Uterus (tissue), 4 donors: ENCODE measurements around the gene CPE. TPM values are rescaled to one million over a fixed set of nuclear protein-coding genes. Genes with fewer than 3 reads are reported as not detected.

Experiments used
- DNase-seq, 2 donors: peaks; one replicate each; pipeline ENCODE4 v3.0.0-alpha.2; 2019 to 2020
- H3K27ac ChIP-seq, 2 donors: fragments of 200-600 bp; sonication (generic); 1 replicate in 1 of 2; 2 replicates in 1 of 2; pipeline ENCODE4 v1.5.1; 2016 to 2018
- H3K27me3 ChIP-seq, 2 donors: fragments of 200-600 bp; sonication (generic); one replicate each; pipeline ENCODE4 v1.5.1; 2018 to 2019; ENCODE audit warnings: control low read depth in 1 of 2
- H3K36me3 ChIP-seq, 2 donors: fragments of 200-600 bp; sonication (generic); one replicate each; pipeline ENCODE4 v1.5.1; 2019; ENCODE audit warnings: control low read depth in 1 of 2
- H3K4me1 ChIP-seq, 2 donors: fragments of 200-600 bp; sonication (generic); one replicate each; pipeline ENCODE4 v1.5.1; 2018 to 2019; ENCODE audit warnings: control low read depth in 1 of 2
- H3K4me3 ChIP-seq, 2 donors: fragments of 200-600 bp; sonication (generic); 1 replicate in 1 of 2; 2 replicates in 1 of 2; pipeline ENCODE4 v1.5.1; 2018 to 2019; ENCODE audit warnings: mild to moderate bottlenecking in 1 of 2
- H3K9me3 ChIP-seq, 2 donors: fragments of 200-600 bp; sonication (generic); one replicate each; pipeline ENCODE4 v1.5.1; 2019; ENCODE audit warnings: control low read depth in 1 of 2
- POLR2A ChIP-seq, 2 donors: fragments of 450-650 bp; IDR thresholded peaks; one replicate each; pipeline ENCODE4 v1.6.1; 2016; ENCODE audit warnings: antibody characterized with exemption in 2 of 2, mild to moderate bottlenecking in 1 of 2, moderate library complexity in 1 of 2
- intact Hi-C: fragments of 100-400 bp; cut with DNase I; formaldehyde crosslinking; loops from one replicate; pipeline ENCODE4 v1.15.1; 2023; ENCODE audit warnings: low total_unique reads
- total RNA-seq, 4 donors: library from RNA; depleted of rRNA in 3 of 4; stranded (reverse); fragments of >200 nt in 3 of 4; gene quantifications; one replicate each; pipeline versions ENCODE4 v1.1.0 to v1.2.4, GENCODE V29; 2014 to 2023
- TF ChIP-seq, protein P1 (sequence below), 4 experiments: fragments of 200-600 bp in 2 of 4; fragments of 450-650 bp in 2 of 4; sonication (generic) in 2 of 4; IDR thresholded peaks; one replicate each; pipeline ENCODE4 v1.5.1; 2016 to 2019; ENCODE audit warnings: antibody characterized with exemption in 4 of 4, mild to moderate bottlenecking in 2 of 4, moderate library complexity in 1 of 4
- donor health status: DM: yes; HTN: yes; CAD: no.

Gene CPE
- total RNA-seq, 4 donors from 2014 or later = 85.0 to 395 (median 129) TPM

DNA sequence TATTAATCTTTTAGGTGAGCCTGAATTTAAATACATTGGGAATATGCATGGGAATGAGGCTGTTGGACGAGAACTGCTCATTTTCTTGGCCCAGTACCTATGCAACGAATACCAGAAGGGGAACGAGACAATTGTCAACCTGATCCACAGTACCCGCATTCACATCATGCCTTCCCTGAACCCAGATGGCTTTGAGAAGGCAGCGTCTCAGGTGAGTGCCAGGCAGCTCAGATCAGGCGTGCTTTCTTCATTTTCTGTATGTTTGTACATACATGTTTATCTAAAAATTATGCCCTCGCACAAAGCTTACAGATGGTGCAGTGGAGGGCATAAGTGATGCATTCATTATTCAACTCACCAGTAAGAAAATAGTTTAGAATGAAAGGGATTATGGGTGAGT is 85.6 kb downstream of the CPE start:
- no peak for TF ChIP-seq POLR2A (IDR thresholded peaks at IDR 0.05)
- TF ChIP-seq, protein P1, sequence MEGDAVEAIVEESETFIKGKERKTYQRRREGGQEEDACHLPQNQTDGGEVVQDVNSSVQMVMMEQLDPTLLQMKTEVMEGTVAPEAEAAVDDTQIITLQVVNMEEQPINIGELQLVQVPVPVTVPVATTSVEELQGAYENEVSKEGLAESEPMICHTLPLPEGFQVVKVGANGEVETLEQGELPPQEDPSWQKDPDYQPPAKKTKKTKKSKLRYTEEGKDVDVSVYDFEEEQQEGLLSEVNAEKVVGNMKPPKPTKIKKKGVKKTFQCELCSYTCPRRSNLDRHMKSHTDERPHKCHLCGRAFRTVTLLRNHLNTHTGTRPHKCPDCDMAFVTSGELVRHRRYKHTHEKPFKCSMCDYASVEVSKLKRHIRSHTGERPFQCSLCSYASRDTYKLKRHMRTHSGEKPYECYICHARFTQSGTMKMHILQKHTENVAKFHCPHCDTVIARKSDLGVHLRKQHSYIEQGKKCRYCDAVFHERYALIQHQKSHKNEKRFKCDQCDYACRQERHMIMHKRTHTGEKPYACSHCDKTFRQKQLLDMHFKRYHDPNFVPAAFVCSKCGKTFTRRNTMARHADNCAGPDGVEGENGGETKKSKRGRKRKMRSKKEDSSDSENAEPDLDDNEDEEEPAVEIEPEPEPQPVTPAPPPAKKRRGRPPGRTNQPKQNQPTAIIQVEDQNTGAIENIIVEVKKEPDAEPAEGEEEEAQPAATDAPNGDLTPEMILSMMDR (IDR thresholded peaks at IDR 0.05) = no peak
- Histone ChIP-seq H3K4me1 (no peaks in the 10 kb centered on the region), H3K27me3 (no peaks in the 10 kb centered on the region), H3K4me3 (no peak overlapping the region), H3K36me3 (no peaks in the 10 kb centered on the region), H3K9me3 (no peaks in the 10 kb centered on the region), H3K27ac (no peak overlapping the region)
- intact Hi-C loops = loop anchor here (5.0 to 10.0 kb wide), 2 partner anchors 110 to 332 kb away; no protein-coding TSS in a partner anchor
- no peak for DNase-seq

DNA sequence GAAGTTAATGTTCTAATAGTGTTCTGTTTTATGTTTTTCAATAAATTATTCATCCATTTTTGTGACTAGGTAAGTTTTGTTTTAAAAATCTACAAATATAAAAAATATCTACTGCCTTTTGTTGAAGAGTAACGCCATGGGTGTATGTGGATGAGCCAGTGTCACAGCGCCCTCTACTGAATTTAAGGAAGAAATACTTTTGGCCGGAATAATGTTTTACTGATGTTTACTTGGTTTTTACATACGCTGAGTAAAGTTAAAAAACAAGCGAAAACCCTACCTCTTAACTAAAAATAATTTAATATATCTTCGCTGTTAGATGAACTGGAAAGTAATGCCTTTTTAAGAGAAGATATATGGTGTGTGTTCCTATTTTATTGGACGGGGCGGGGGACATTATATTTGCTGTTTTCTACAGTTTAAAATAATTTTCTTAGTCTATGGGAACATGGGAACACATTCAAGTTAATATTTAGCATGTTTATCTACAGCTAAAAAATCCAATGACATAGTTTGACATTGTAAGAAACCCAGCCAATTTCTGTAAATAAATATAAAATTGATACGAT is 86.1 kb downstream of the CPE start:
- no peaks in the 10 kb centered on the region for H3K4me1 ChIP-seq
- no peaks in the 10 kb centered on the region for H3K36me3 ChIP-seq
- no peak overlapping the region for H3K4me3 ChIP-seq
- no peaks in the 10 kb centered on the region for H3K9me3 ChIP-seq
- H3K27ac ChIP-seq = no peak overlapping the region
- intact Hi-C loops = loop anchor here (5.0 to 10.0 kb wide), 2 partner anchors 110 to 333 kb away; no protein-coding TSS in a partner anchor
- no peak for TF ChIP-seq POLR2A (IDR thresholded peaks at IDR 0.05)
- TF ChIP-seq, protein P1 (IDR thresholded peaks at IDR 0.05) = peak; percentile 62 to 78 (median 72)
- H3K27me3 ChIP-seq = no peaks in the 10 kb centered on the region
- DNase-seq = no peak

GRCh38 chr4:165470009-165470408 is 91.2 kb downstream of the CPE start:
- intact Hi-C loops = no loop called here
- H3K36me3 ChIP-seq = no peaks in the 10 kb centered on the region
- H3K27ac ChIP-seq = no peak overlapping the region
- no peaks in the 10 kb centered on the region for H3K27me3 ChIP-seq
- no peak for DNase-seq
- H3K4me3 ChIP-seq = no peak overlapping the region
- H3K4me1 ChIP-seq = no peaks in the 10 kb centered on the region
- no peaks in the 10 kb centered on the region for H3K9me3 ChIP-seq
- TF ChIP-seq POLR2A (IDR thresholded peaks at IDR 0.05) = no peak
- TF ChIP-seq, protein P1 (IDR thresholded peaks at IDR 0.05) = no peak

GRCh38 chr4:165472943-165473676 is 94.3 kb downstream of the CPE start:
- H3K27ac ChIP-seq = no peak overlapping the region
- no peak overlapping the region for H3K4me3 ChIP-seq
- H3K36me3 ChIP-seq = no peaks in the 10 kb centered on the region
- H3K4me1 ChIP-seq = no peaks in the 10 kb centered on the region
- H3K9me3 ChIP-seq = no peaks in the 10 kb centered on the region
- intact Hi-C loops = no loop called here
- no peak for DNase-seq
- TF ChIP-seq, protein P1 (IDR thresholded peaks at IDR 0.05) = no peak
- TF ChIP-seq POLR2A (IDR thresholded peaks at IDR 0.05) = no peak
- no peaks in the 10 kb centered on the region for H3K27me3 ChIP-seq
